Suprapubic skin (tissue), 4 donors: ENCODE data around the gene ERBB4. TPM values are rescaled to one million over a fixed set of nuclear protein-coding genes. Genes with fewer than 3 reads are reported as not detected.
"Not testable (repeated sequence)": the region's sequence is repeated elsewhere in the genome, so short reads cannot be mapped to it uniquely, and the experiment has no call there.

ENCODE experiments used
- DNase-seq, 2 donors: peaks; one replicate each; pipeline ENCODE4 v3.0.0-alpha.2; 2019; ENCODE audit warnings: low spot score in 2 of 2
- H3K27ac ChIP-seq: fragments of 200-600 bp; sonication (generic); one replicate; pipeline ENCODE4 v1.5.1; 2019
- H3K27me3 ChIP-seq: fragments of 200-600 bp; sonication (generic); one replicate; pipeline ENCODE4 v1.5.1; 2019
- H3K36me3 ChIP-seq: fragments of 200-600 bp; sonication (generic); one replicate; pipeline ENCODE4 v1.5.1; 2019
- H3K4me1 ChIP-seq: fragments of 200-600 bp; sonication (generic); one replicate; pipeline ENCODE4 v1.5.1; 2019
- H3K4me3 ChIP-seq: fragments of 200-600 bp; sonication (generic); one replicate; pipeline ENCODE4 v1.5.1; 2019; ENCODE audit warnings: mild to moderate bottlenecking
- H3K9me3 ChIP-seq: fragments of 200-600 bp; sonication (generic); one replicate; pipeline ENCODE4 v1.5.1; 2019
- CTCF ChIP-seq, 2 donors: fragments of 200-600 bp in 1 of 2; fragments of 450-650 bp in 1 of 2; sonication (generic) in 1 of 2; IDR thresholded peaks; one replicate each; pipeline ENCODE4 v1.5.1; 2016 to 2019; ENCODE audit warnings: antibody characterized with exemption in 2 of 2, mild to moderate bottlenecking in 1 of 2, moderate library complexity in 1 of 2
- EP300 ChIP-seq: sonication (generic); formaldehyde crosslinking; IDR thresholded peaks from one replicate; pipeline ENCODE4 v1.6.1; 2017; ENCODE audit warnings: antibody characterized with exemption
- POLR2A ChIP-seq, 2 donors: fragments of 450-650 bp; IDR thresholded peaks; one replicate each; pipeline ENCODE4 v1.6.1; 2017; ENCODE audit warnings: antibody characterized with exemption in 2 of 2, mild to moderate bottlenecking in 2 of 2, moderate library complexity in 2 of 2
- POLR2AphosphoS5 ChIP-seq, 3 donors: sonication (generic); formaldehyde crosslinking; IDR thresholded peaks; one replicate each; pipeline ENCODE4 v1.6.1; 2017; ENCODE audit warnings: antibody characterized with exemption in 3 of 3
- WGBS: methylation state at CpG from one replicate; pipeline ENCODE4 v1.1.5; 2018; 5-methylcytosine and 5-hydroxymethylcytosine counted together
- total RNA-seq, 4 donors: library from RNA; depleted of rRNA; stranded (reverse); fragments of >200 nt; gene quantifications; one replicate each; pipeline ENCODE4 v1.1.0, GENCODE V29; 2016

Gene ERBB4
- total RNA-seq, 4 donors from 2014 or later: 0.95 to 6.4 (median 1.5) TPM

DNA sequence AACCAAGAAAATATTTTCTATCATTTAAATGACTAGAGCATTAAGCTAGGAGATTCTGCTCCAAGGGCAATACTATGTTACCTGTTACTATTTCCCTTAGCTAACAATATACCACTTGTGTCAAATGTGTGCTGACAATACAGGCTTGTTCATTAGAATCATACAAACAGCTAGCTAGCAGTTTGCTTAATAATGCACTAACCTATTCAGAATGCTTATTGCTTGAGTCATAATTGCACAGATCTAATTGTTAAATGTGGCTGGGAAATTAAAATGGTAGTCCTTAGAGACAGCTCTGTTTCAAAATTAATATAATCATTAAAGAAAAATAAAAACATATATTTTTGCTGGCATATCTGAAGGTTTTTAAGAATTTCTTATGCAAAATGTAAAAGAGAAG, 344.2 kb downstream of the ERBB4 start:
- Histone ChIP-seq H3K4me1 (no peaks in the 10 kb centered on the region), H3K36me3 (no peaks in the 10 kb centered on the region), H3K27ac (no peak overlapping the region), H3K27me3 (no peaks in the 10 kb centered on the region), H3K4me3 (no peak overlapping the region), H3K9me3 (no peaks in the 10 kb centered on the region)
- no peak for TF ChIP-seq POLR2A (IDR thresholded peaks at IDR 0.05)
- no peak for TF ChIP-seq EP300
- TF ChIP-seq POLR2AphosphoS5 (IDR thresholded peaks at IDR 0.05): no peak
- TF ChIP-seq CTCF (IDR thresholded peaks at IDR 0.05): no peak
- DNase-seq: no peak

GRCh38 chr2:212193803-212194202, 344.8 kb downstream of the ERBB4 start:
- H3K4me1 ChIP-seq: no peaks in the 10 kb centered on the region
- H3K36me3 ChIP-seq: no peaks in the 10 kb centered on the region
- H3K9me3 ChIP-seq: no peaks in the 10 kb centered on the region
- TF ChIP-seq POLR2A (IDR thresholded peaks at IDR 0.05): no peak
- TF ChIP-seq POLR2AphosphoS5 (IDR thresholded peaks at IDR 0.05): no peak
- TF ChIP-seq EP300: no peak
- TF ChIP-seq CTCF (IDR thresholded peaks at IDR 0.05): no peak
- no peaks in the 10 kb centered on the region for H3K27me3 ChIP-seq
- no peak for DNase-seq
- no peak overlapping the region for H3K4me3 ChIP-seq
- 77% methylated on average over 1 of the region's 1 CpG for WGBS
- no peak overlapping the region for H3K27ac ChIP-seq

DNA sequence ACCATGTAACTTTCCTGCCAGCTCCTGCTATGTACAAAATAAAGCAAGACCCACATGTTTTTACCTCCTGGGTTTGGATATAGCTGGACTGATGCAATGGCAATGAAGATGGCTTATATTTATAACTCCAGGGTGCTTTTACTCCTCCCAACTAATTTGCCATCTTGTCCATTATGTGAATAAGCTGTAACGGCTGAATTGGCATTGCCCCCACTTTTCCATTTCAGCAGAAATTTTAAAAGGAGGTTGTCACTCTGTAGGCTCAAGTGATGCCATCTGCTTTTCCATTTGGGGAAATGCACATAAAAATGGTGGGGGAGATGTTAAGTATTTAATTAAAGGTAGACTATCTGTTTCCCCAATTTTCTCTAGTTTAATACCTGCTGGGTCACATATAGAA, 345.5 kb downstream of the ERBB4 start:
- no peak for TF ChIP-seq POLR2AphosphoS5 (IDR thresholded peaks at IDR 0.05)
- TF ChIP-seq EP300: no peak
- TF ChIP-seq POLR2A (IDR thresholded peaks at IDR 0.05): no peak
- TF ChIP-seq CTCF (IDR thresholded peaks at IDR 0.05): no peak
- no peak overlapping the region for H3K27ac ChIP-seq
- 41% methylated on average over 1 of the region's 1 CpG for WGBS
- H3K4me3 ChIP-seq: no peak overlapping the region
- no peaks in the 10 kb centered on the region for H3K4me1 ChIP-seq
- no peak for DNase-seq
- no peaks in the 10 kb centered on the region for H3K9me3 ChIP-seq
- no peaks in the 10 kb centered on the region for H3K36me3 ChIP-seq
- H3K27me3 ChIP-seq: no peaks in the 10 kb centered on the region

DNA sequence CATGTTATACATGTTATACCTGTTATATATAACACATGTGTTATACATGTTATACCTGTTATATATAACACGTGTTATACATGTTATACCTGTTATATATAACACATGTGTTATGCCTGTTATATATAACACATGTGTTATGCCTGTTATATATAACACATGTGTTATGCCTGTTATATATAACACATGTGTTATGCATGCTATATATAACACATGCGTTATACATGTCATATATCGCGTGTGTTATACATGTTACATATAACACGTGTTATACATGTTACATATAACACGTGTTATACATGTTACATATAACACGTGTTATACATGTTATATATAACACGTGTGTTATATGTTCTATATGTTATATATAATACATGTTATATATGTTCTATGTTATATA, 347.2 kb downstream of the ERBB4 start:
- not testable (repeated sequence) for H3K4me1 ChIP-seq, H3K9me3 ChIP-seq, H3K27me3 ChIP-seq, H3K36me3 ChIP-seq, H3K4me3 ChIP-seq, H3K27ac ChIP-seq, DNase-seq
- 79% methylated on average over 8 of the region's 8 CpGs for WGBS

DNA sequence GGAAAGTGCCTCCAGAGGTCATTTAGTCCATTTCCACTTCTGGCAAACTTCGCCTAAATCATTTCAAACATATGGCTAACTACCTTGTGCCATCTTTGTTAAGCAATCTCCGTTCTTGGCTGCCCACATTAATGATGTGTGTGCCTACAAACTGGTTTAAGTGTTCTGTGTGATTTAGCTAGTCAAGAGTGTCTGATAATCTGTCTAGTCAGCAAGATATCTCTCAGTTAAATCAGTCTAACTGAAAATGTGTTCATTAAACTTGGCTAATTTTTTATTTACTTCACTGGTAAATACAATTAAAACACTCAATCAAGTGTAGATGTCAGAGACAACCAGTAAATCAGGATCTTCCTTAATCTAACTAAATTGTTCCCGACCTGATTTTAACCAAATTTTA, 352.4 kb downstream of the ERBB4 start:
- TF ChIP-seq CTCF (IDR thresholded peaks at IDR 0.05) (no peak), EP300 (no peak), POLR2AphosphoS5 (IDR thresholded peaks at IDR 0.05) (no peak), POLR2A (IDR thresholded peaks at IDR 0.05) (no peak)
- Histone ChIP-seq H3K27me3 (no peaks in the 10 kb centered on the region), H3K9me3 (no peaks in the 10 kb centered on the region), H3K4me1 (no peaks in the 10 kb centered on the region), H3K27ac (no peak overlapping the region), H3K36me3 (no peaks in the 10 kb centered on the region), H3K4me3 (no peak overlapping the region)
- 71% methylated on average over 3 of the region's 3 CpGs for WGBS
- DNase-seq: no peak

- TF ChIP-seq CTCF (IDR thresholded peaks at IDR 0.05) (no peak), POLR2A (IDR thresholded peaks at IDR 0.05) (no peak), EP300 (no peak), POLR2AphosphoS5 (IDR thresholded peaks at IDR 0.05) (no peak)
- Histone ChIP-seq H3K9me3 (no peaks in the 10 kb centered on the region), H3K4me1 (no peaks in the 10 kb centered on the region), H3K27ac (no peak overlapping the region), H3K36me3 (no peaks in the 10 kb centered on the region), H3K4me3 (no peak overlapping the region), H3K27me3 (no peaks in the 10 kb centered on the region)
- no peak for DNase-seq
- WGBS: 0% methylated on average over 1 of the region's 1 CpG
These were observed 357.0 kb downstream of the ERBB4 start for GRCh38 chr2:212181646-212182045.
